ENCODE data around the gene GBP7.

DNA sequence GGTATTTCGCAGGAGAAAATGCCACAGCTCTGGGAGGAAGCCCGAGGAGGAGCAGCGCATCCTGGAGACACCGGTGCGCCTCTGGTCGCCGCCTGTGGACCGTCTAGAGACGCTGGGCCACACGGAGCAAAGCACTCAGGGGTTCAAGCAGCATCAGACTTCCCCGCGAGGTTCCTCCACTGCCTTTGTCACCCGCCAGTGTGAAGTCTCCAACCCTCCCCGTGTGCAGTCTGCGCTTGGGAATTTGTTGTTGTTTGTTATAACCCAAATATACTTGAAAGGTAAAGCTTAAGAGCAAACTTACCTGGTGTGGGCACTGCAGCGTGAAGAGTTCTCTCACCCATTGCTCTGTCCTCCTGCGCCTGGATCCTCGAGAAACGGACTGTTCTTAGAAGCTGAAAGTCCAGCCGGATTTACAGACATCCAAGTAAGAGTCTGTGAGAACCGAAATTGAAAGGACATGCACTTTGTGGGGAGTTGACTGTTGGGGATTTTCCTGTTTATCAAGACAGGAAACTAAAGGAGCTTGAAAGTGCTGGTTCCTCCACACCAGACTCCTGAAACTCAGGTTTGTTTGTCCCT lies 22.8 kb upstream of the GBP7 start, which contains the start of gene GBP4:
- no peak for TF ChIP-seq POLR2AphosphoS5 (IDR thresholded peaks at IDR 0.05; ENCODE audit: borderline replicate concordance, low read depth, low read length)
- no peak for TF ChIP-seq EZH2 (IDR thresholded peaks at IDR 0.05)
- TF ChIP-seq FOXP2 (optimal IDR thresholded peaks at IDR 0.05; ENCODE audit: control extremely low read depth, extremely low read length, insufficient read depth), result no peak
